ENCODE results near the gene SRSF12. TPM values are rescaled to one million over a fixed set of nuclear protein-coding genes. Genes with fewer than 3 reads are reported as not detected.

Gene SRSF12
- total and polyA plus RNA-seq, 2 donors (not counting 1 experiment from before 2014, with no cell fraction given) = 0.10 to 0.33 TPM

DNA sequence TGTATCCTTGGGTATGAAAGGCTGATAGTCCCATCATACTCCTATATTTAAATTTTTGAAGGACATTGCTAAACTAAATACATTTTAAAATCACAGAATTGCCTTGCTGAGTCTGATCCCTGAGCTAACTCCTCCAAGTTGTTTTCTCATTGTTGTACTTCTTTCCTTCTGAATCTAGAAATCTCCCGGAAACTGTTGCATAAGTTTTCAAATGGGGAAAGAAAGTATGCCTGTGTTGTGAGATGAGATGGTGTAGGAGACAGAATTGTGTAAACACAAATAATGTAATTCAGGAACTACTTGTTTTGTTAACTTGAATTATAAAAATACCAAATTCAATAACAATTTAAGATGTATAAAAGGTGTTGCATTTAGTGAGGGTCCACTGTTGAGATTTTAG lies 30.0 kb downstream of the SRSF12 start:
- H3K4me3 ChIP-seq (replicated peaks in 1 of 4; ENCODE audit: control extremely low read depth in 1 of 4, insufficient read depth in 1 of 4, low read depth in 3 of 4, low read length in 4 of 4) = no peak overlapping the region
- no peaks in the 10 kb centered on the region for H3K9me3 ChIP-seq (ENCODE audit: control insufficient read depth, insufficient read depth, low read depth, low read length)
- TF ChIP-seq, protein P1, sequence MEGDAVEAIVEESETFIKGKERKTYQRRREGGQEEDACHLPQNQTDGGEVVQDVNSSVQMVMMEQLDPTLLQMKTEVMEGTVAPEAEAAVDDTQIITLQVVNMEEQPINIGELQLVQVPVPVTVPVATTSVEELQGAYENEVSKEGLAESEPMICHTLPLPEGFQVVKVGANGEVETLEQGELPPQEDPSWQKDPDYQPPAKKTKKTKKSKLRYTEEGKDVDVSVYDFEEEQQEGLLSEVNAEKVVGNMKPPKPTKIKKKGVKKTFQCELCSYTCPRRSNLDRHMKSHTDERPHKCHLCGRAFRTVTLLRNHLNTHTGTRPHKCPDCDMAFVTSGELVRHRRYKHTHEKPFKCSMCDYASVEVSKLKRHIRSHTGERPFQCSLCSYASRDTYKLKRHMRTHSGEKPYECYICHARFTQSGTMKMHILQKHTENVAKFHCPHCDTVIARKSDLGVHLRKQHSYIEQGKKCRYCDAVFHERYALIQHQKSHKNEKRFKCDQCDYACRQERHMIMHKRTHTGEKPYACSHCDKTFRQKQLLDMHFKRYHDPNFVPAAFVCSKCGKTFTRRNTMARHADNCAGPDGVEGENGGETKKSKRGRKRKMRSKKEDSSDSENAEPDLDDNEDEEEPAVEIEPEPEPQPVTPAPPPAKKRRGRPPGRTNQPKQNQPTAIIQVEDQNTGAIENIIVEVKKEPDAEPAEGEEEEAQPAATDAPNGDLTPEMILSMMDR (conservative IDR thresholded peaks at IDR 0.05 in 1 of 2, IDR thresholded peaks at IDR 0.05 in 1 of 2; ENCODE audit: low read depth in 1 of 2, low read length in 2 of 2) = no peak
- no peaks in the 10 kb centered on the region for H3K36me3 ChIP-seq (ENCODE audit: control insufficient read depth, insufficient read depth, low read length)
- no peaks in the 10 kb centered on the region for H3K4me1 ChIP-seq (ENCODE audit: control insufficient read depth, extremely low read depth, insufficient read depth, low read length)
- H3K27me3 ChIP-seq (ENCODE audit: control insufficient read depth, insufficient read depth, low read length) = no peaks in the 10 kb centered on the region
- no peak overlapping the region for H3K4me2 ChIP-seq (ENCODE audit: extremely low read depth, insufficient read depth, low read length)
- peaks cover 12% of the 10 kb centered on the region for H3K79me2 ChIP-seq (ENCODE audit: control insufficient read depth, insufficient read depth, low read length)
- H4K20me1 ChIP-seq (ENCODE audit: control insufficient read depth, extremely low read depth, insufficient read depth, low read length) = no peaks in the 10 kb centered on the region
- no peak overlapping the region for H3K9ac ChIP-seq (ENCODE audit: insufficient read depth, low read length)
- H3K27ac ChIP-seq (ENCODE audit: insufficient read depth, low read length) = no peak overlapping the region
- no peak for DNase-seq (ENCODE audit: low read depth in 2 of 2)
- H2AFZ ChIP-seq (ENCODE audit: low read length) = no peak overlapping the region

DNA sequence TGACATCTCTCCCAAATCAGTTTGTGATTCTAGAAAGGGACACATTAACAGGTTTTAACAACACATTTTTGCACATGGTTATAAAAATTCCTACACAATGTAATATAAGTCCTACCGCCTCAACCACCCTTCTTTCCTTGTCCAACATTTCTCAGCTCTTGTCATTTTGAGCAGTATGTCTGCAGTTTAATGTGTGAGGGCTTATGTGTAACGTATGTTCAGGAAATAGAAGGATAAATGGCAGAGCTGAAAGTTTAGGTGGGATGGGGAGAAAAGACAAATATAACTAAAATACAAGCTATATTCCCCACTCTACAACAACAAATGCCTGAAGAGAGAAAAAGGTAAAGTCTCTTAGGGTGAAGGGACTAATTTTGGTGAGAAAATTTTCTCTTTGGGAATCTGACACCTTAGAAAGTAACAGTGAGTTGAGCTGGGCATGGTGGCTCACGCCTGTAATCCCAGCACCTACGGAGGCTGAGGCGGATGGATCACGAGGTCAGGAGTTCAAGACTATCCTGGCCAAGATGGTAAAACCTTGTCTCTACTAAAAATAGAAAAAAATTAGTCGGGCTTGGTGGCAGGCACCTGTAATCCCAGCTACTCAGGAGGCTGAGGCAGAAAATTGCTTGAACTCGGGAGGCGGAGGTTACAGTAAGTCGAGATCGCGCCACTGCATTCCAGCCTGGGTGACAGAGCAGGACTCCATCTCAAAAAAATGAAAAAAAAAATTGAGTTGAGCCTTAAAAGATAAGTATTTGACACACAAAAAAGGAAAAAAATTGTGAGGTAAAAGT lies 32.3 kb downstream of the SRSF12 start:
- H3K9ac ChIP-seq (ENCODE audit: insufficient read depth, low read length) = no peak overlapping the region
- no peaks in the 10 kb centered on the region for H3K4me1 ChIP-seq (ENCODE audit: control insufficient read depth, extremely low read depth, insufficient read depth, low read length)
- DNase-seq (ENCODE audit: low read depth in 2 of 2) = no peak
- H3K4me2 ChIP-seq (ENCODE audit: extremely low read depth, insufficient read depth, low read length) = no peak overlapping the region
- no peaks in the 10 kb centered on the region for H3K9me3 ChIP-seq (ENCODE audit: control insufficient read depth, insufficient read depth, low read depth, low read length)
- no peak for TF ChIP-seq EZH2 (IDR thresholded peaks at IDR 0.05; ENCODE audit: low read length, missing control alignments)
- TF ChIP-seq, protein P1 (conservative IDR thresholded peaks at IDR 0.05 in 1 of 2, IDR thresholded peaks at IDR 0.05 in 1 of 2; ENCODE audit: low read depth in 1 of 2, low read length in 2 of 2) = no peak
- no peaks in the 10 kb centered on the region for H4K20me1 ChIP-seq (ENCODE audit: control insufficient read depth, extremely low read depth, insufficient read depth, low read length)
- no peaks in the 10 kb centered on the region for H3K27me3 ChIP-seq (ENCODE audit: control insufficient read depth, insufficient read depth, low read length)
- H3K79me2 ChIP-seq (ENCODE audit: control insufficient read depth, insufficient read depth, low read length) = peaks cover 29% of the 10 kb centered on the region
- no peak overlapping the region for H3K27ac ChIP-seq (ENCODE audit: insufficient read depth, low read length)
- no peak overlapping the region for H3K4me3 ChIP-seq (replicated peaks in 1 of 4; ENCODE audit: control extremely low read depth in 1 of 4, insufficient read depth in 1 of 4, low read depth in 3 of 4, low read length in 4 of 4)
- H2AFZ ChIP-seq (ENCODE audit: low read length) = no peak overlapping the region
- H3K36me3 ChIP-seq (ENCODE audit: control insufficient read depth, insufficient read depth, low read length) = no peaks in the 10 kb centered on the region

GRCh38 chr6:89084954-89085353 lies 32.9 kb downstream of the SRSF12 start:
- Histone ChIP-seq H3K4me2 (ENCODE audit: extremely low read depth, insufficient read depth, low read length) (no peak overlapping the region), H3K4me3 (replicated peaks in 1 of 4; ENCODE audit: control extremely low read depth in 1 of 4, insufficient read depth in 1 of 4, low read depth in 3 of 4, low read length in 4 of 4) (peak overlapping the region in 2 of 4 experiments; percentile 13 to 98), H3K79me2 (ENCODE audit: control insufficient read depth, insufficient read depth, low read length) (peaks cover 29% of the 10 kb centered on the region), H3K4me1 (ENCODE audit: control insufficient read depth, extremely low read depth, insufficient read depth, low read length) (no peaks in the 10 kb centered on the region), H3K27ac (ENCODE audit: insufficient read depth, low read length) (no peak overlapping the region), H3K9me3 (ENCODE audit: control insufficient read depth, insufficient read depth, low read depth, low read length) (no peaks in the 10 kb centered on the region), H4K20me1 (ENCODE audit: control insufficient read depth, extremely low read depth, insufficient read depth, low read length) (no peaks in the 10 kb centered on the region), H3K27me3 (ENCODE audit: control insufficient read depth, insufficient read depth, low read length) (no peaks in the 10 kb centered on the region), H3K36me3 (ENCODE audit: control insufficient read depth, insufficient read depth, low read length) (no peaks in the 10 kb centered on the region), H2AFZ (ENCODE audit: low read length) (no peak overlapping the region), H3K9ac (ENCODE audit: insufficient read depth, low read length) (no peak overlapping the region)
- TF ChIP-seq, protein P1 (conservative IDR thresholded peaks at IDR 0.05 in 1 of 2, IDR thresholded peaks at IDR 0.05 in 1 of 2; ENCODE audit: low read depth in 1 of 2, low read length in 2 of 2) = no peak
- TF ChIP-seq EZH2 (IDR thresholded peaks at IDR 0.05; ENCODE audit: low read length, missing control alignments) = no peak
- peak in 1 of 2 donors; percentile 9 for DNase-seq (ENCODE audit: low read depth in 2 of 2)

Data from fibroblast of lung (primary cell).